WTC11 (cell line): ENCODE results near the gene MORN1.

ENCODE experiments used
- TEAD4 ChIP-seq: sonication (generic); formaldehyde crosslinking; IDR thresholded peaks from 2 replicates; pipeline ENCODE4 v1.8.0; 2022; ENCODE audit warnings: mild to moderate bottlenecking, missing genetic modification reagents
- ZNF121 ChIP-seq: sonication (generic); formaldehyde crosslinking; IDR thresholded peaks from 2 replicates; pipeline ENCODE4 v1.8.0; 2023; ENCODE audit warnings: missing genetic modification reagents

DNA sequence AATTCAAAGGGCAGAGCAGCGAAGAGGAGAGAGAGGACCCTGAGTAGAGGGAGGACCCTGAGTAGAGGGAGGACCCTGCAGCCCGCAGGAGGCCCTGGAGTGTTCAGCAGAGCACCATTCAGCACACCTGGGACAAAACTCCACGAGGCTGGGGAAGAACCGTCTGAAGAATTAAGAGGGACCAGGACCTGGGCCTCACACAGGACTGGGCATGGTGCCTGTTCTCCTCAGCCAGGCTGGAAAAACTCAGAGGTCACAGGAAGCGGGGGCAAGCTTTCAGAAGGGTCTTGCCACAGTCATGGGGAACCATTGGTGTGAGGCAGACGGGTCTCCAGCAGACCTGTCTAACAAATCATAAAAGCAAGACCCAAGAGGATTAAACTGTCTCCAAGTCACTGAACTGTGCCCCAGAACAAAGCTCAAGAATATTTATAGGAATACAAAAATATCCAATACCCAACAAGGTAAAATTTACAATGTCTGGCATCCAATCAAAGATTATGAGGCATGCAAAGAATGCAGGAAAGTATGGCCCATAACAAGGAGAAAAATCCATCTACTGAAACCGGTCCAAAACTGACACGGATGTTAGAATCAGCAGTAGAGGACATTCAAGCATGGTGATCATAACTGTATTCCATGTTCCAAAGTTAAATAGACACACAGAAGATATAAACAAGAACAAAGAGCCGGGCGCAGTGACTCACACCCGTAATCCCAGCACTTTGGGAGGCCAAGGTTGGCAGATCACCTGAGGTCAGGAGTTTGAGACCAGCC is 30.6 kb downstream of the MORN1 start:
- TF ChIP-seq TEAD4 (CRISPR knock-in tag) (no peak), ZNF121 (CRISPR knock-in tag) (no peak)
